ACHN (cell line): ENCODE data around the gene BCL6.

Experiments
- DNase-seq: peaks from one replicate; pipeline ENCODE4 v3.0.0-alpha.2; 2015
- in situ Hi-C: cut with HindIII; loops from 2 replicates; pipeline ENCODE4 v1.10.0; 2017; ENCODE audit warnings: low sequenced_read_pairs, low pct_ligation_motif_present, low pct_unique_long_range_greater_than_20kb

BCL6 gene

DNA sequence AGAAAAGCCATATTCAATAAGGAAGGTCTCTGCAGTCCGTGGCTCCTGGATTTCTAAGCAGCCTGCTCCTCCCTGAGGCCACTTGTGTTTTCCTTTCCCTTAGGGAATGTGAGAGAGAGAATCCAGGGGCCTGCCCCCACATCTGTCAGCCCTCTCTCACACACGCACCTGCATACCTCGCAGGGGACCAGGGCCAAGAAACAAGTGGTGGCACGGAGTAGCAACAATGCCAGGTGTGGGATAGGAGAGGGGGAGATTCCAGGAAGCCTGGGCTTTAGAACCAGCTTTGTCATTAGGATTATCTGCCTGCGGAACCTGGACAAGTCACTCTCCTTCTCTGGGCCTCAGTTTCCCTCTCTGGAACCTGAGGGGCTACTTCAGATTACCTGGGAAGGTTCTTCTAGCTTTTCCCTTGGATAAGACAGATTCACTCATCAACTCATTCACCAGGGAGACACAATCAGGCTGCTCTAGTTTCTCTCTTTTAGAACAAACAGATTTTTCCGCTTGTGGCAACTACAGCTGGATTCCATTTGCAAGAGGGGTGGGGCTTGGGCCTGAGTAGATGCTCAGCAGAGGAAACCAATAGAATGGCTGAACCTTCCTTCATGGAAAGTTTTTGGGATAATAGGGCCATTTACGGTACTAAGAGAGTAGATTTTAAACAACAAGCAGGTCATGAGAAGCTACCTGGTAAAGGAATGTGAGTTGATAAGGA is 19.5 kb downstream of the BCL6 start:
- in situ Hi-C loops = no loop called here
- no peak for DNase-seq

DNA sequence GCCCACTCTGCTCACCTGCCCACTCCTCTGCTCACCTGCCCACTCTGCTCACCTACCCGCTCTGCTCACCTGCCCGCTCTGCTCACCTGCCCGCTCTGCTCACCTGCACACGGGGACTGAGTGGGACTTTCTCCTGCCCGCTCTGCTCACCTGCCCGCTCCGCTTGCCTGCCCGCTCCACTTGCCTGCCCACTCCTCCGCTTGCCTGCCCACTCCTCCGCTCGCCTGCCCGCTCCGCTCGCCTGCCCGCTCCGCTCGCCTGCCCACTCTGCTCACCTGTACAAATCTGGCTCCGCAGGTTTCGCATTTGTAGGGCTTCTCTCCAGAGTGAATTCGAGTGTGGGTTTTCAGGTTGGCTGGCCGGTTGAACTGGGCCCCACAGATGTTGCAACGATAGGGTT is 20.0 kb downstream of the BCL6 start:
- no peak for DNase-seq
- in situ Hi-C loops = no loop called here

DNA sequence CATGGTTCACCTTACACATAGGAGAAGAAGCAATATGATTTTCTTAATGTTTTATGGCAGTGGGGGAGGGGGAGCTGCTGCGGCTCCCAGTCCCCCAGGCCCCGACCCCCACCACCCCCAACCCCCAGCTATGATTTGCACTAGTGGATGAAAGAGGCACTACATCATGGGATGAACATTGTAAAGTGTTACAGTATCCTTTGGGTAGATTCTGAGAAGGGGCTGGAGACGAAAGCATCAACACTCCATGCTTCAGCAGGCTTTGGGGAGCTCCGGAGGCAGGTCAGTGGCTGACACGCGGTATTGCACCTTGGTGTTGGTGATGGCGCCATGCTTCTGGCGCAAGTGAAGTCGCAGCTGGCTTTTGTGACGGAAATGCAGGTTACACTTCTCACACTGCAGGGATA is 23.1 kb downstream of the BCL6 start:
- in situ Hi-C loops = no loop called here
- DNase-seq = no peak

DNA sequence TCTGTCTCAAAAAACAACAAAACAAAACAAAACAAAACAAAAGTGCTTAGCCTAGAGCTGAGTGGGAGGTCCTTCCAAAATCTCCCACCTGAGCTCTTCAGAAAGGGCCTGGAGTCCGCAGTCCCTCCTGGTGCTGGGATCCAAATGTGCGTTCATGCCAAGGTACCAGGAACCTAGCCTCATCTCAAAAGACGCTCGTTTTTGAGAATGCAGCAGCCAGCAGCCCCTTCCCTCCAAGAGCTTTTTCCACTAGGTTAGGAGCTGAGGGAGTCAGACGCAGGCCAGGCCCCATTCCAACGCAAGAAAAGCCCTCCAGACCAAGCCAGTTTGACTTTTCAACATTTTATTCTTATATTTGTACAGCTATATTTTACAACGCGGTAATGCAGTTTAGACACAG is 24.2 kb downstream of the BCL6 start:
- no peak for DNase-seq
- in situ Hi-C loops = no loop called here

DNA sequence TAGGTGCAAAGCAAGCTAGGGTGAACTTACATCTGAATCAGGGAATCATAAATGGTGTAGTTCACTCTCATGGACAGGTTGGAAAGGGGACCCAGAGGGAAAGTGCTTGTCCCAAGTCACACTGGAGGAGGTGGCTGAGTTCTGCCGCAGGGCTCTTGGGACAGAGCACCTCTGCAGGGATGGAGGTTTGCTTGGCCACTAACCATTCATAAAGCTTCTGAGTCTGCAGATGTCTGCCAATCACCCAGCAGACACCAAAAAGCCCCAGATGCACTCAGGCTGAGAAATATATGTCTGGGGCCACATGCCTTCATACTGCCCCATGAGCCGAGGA is 25.0 kb downstream of the BCL6 start:
- in situ Hi-C loops = no loop called here
- no peak for DNase-seq

DNA sequence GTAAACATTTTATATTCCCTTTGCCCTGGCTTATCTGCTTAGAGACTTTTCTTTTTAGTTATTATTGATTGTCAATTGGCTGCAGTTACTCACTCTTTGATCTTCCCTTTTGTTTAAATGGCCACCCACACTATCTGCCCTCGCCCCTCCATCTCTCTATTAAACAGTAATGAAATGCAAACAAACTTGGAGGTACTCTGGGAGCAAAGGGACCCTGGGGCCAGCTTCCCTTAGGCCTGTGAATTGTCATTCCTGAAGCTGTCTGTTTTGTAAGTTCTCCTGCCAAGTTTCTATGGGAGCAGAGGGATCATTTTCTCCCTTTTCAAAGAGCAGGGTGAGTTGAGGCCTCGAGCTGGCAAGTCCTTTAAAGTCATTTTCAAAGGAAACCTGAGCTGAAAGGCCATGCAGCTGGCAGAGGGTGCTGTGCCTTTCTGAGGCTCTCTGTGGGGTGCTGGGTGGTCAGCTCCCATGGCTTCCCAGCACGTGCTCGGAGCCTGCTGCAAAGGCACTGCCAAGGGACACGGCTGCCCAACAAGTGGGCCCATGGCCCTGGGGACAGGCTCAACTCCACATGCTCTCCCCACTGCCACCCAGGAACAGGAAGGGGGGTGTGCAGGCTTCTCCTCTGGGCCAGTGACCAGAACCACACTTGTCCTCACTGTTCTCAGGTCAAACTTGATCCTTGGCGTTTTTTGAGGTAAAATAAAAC is 25.5 kb downstream of the BCL6 start:
- in situ Hi-C loops = no loop called here
- DNase-seq = no peak

DNA sequence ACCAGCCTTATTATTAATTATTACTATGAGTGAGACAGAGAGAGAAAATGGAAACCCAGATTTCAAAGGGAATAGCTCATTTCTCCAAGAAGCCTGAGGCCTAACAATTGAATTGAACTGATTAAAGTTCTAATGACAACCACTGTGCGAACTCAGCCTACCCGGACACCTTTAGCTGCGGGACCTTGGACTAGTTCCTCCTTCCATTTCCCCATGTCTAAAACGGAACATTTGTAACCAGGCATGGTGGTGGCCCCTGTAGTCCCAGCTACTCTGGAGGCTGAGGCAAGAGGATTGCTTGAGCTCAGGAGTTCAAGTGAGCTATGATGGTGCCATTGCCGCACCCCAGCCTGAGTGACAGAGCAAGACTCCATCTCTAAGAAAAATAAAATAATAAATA is 26.5 kb downstream of the BCL6 start:
- in situ Hi-C loops = no loop called here
- DNase-seq = no peak

DNA sequence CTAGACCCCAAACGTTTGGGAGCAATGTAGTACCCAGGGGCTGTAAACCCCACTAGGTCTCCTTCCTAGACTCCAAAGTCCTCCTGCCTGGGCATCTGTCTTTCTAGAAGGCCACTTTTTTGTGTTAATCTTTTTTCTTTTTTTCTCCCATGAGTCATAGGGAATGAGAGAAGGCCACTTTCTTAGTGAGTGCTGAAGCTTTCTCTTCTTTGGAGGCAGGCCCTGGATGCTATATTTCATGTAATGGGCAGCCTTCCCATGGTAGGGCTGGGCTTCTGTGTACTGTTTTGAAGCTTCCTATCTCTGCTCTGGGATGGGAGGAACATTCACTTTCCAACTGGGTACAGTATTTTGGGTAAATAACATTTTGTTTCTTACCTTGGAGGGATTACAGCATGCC is 27.7 kb downstream of the BCL6 start:
- no peak for DNase-seq
- in situ Hi-C loops = no loop called here

DNA sequence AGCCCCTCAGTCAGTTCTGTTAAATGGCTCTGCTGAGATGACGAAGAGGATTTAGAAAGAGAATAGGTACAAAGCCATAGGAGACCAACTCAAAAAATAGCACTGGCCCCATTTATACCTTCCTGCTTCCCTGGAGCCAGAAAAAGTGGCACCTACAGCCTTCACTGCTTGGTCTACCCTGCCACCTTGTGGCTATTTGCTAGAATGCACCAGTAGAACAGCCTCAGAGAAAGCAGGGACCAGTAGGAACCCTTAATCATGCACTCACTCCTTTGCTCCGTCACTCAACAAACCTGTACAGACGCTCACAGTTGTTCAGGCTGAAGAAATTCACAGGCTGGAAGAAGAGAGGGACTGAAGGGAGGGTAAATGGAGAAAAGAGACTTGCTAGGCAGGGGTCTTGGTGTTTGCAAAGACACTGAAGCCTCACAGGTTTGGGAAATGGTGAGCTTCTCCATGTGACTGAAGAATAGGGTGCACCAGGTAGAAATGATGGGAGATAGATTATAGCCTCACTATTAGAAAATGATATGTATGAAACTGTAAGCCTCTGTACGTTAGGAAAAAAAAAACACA is 30.8 kb downstream of the BCL6 start:
- DNase-seq = peak; percentile 73
- in situ Hi-C loops = no loop called here

DNA sequence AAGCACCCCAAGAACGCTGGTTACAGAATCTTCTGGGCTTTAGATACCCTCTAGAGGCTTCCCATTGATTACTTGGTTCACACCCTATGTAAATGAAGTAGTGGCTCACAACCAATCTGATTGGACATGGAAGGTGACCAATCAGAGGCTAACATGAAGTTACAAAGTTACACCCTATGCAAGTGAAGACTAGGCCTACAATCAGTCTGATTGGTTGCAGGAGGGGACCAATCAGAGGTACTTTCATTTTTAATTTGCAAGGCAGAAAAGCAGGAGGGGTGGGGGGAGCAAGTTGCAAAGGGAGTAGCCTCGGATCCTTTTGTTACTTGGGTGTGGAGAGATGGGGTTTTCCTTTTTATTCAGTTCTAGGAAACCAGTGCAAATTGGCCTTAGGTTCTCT is 31.8 kb downstream of the BCL6 start:
- in situ Hi-C loops = no loop called here
- DNase-seq = peak; percentile 54

DNA sequence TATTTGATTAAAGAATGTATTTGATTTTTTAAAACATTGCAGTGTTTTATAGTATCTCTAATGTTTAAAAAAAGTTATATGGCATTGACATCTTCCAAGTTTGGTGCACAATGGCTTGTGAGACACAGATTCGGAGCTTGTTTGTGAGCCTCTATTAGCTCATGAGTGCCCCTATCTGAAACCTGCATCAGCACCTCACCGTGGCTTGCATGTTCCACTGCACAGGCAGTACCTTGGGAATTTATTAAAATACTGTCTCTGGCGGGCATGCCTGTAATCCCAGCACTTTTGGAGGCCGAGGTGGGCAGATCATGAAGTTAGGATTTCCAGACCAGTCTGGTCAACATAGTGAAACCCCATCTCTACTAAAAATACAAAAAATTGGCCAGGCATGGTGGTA is 36.1 kb downstream of the BCL6 start:
- in situ Hi-C loops = no loop called here
- peak; percentile 26 for DNase-seq

DNA sequence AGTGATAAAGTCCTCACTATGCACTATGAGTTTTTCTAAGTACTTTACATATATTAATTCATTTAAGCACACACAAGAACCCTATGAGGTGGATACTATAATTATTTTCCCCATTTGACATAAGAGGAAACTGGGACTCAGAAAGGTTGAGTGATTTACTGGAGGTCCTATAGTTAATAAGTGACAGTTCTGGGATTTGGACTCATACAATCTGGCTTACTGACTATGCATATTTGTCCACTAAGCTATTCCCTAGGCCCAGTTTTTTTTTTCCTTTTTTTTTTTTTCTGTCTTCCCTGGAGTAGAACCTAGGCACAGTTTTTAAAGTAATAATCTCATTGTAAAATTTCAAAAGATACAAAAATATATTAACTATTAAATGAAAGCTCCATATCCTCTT is 36.6 kb downstream of the BCL6 start:
- in situ Hi-C loops = no loop called here

DNA sequence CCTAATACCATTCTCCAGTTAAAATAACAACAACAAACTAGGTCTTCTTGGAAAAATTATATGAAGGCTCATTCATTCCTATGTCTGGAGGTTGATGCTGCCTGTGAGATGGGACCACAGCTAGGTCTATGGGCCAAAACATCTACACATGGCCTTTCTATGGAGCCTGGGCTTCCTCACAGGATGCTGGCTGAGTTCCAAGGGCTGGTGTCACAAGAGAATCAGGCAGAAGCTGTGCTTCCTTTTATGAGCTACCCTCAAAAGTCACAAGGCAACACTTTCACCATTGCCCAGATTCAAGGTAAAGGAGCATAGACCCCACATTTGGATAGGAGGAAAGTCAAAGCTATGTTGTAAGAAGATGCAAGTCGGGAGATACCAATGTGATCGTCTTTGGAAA is 38.3 kb downstream of the BCL6 start:
- no peak for DNase-seq
- in situ Hi-C loops = no loop called here

More for the DNA sequence above, 36.6 kb downstream of the BCL6 start:
- DNase-seq = peak; percentile 5

DNA sequence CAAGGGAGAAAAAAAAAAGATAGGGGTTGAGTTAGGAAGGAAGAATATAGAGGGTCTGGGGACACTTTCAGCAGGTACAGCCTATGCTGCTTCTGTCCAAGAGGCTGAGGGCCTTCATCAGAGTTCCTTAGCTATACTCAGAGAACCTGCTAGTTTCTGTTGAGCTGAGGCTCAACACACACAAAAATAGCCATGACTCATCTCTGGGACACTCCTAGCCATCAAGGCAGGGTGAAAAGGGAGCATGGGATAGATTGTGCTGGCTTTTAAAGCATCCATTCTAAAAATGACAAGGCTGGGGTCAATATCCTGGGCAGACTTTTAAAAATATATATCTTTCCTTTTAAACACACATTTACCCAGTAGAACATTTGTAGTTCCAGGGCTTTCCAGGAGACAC is 40.1 kb downstream of the BCL6 start:
- DNase-seq = no peak
- in situ Hi-C loops = no loop called here

DNA sequence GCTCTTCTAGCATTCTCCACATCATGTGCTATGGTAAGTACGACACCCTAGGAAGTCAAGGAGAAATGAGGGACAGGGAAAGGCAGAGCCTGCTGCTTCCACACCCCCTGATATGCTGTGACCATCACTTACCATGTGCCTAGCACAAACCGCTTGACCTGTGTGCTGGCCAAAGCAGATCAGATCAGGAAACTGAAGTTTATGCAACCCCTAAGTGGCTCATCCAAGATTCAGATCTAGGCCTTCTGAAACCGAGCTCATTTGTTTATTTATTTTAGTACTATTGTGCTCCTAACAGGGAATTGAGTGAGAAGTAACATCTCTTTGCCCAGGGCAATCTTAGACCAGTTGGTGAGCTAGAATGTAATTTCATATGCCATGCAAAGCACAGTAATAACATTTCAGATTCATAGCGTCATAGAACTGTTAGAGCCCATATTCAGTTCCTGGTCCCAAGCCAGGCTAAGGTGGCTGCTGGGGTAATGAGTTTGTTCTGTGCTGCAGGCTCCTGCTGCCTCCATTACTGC is 42.7 kb downstream of the BCL6 start, which contains the start of gene RTP2:
TSS of gene RTP2 (minus strand) at position 51 of the 527 bp plus-strand sequence. CDS start 429 bp downstream, outside the sequence.
- in situ Hi-C loops = no loop called here
- DNase-seq = no peak

DNA sequence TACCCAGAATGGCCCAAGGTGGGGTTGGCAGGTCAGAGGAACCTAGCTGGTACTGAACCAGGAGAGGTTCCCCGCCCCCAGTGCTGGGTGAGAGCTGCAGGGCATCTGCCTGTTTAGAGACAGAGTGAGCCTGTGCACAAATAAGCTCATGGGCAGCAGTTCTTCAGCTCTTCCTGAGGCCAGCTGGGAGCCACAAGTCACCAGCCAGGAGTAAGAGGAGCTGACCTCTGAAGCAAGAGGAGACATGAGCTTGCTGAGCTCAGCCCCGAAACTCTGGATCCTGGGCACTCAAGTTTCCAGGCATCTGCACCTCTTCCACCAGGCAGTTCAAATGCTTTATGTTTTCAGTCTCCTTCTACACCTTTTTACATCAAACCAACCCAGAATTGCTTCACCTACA is 45.0 kb downstream of the BCL6 start:
- no peak for DNase-seq
- in situ Hi-C loops = no loop called here

DNA sequence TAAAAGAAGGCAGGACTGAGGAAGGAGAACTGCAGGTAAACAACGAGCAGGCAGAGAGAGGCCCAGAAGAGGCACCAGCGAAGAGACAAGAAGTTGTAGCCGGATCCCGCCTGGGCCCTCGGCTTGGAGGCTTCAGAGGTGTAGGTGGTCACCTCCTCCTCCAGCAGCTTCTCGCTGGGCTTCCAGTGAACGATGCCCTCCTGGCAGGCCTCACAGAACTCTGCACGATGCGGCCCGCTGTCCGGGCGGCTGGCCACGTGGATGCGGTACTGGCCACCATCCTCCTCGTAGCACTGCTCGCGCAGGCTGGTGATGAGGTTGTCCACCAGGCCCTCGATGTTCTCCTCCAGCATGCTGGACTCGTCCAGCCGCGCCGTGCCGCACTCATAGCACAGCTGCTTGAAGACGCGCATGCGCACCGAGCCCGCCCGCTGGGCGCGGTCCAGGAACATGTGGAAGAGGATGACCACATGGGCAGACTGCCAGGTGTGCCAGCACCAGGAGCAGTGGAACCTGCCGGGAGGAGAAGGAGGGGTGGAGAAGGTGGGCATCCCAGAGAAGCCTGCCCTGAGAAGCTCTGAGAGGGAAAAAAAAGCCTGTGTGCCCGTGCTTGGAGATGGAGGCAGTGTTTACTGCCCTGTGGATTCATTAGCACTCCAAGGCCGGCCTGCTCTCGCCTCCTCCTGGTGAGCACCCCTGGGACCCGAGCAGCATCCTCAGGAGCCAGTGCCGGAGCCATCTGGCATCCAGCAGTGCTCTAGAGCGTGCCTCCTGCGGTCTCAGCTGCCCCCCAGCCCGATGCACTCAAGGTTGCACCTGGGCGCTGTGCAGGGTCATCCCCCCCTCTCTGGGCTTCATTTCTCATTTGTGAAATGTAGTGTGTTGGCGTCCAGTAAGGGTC is 46.5 kb downstream of the BCL6 start:
- DNase-seq = no peak
- in situ Hi-C loops = loop anchor here (25.0 kb wide), 1 partner anchor 386 kb away; no protein-coding TSS in a partner anchor

DNA sequence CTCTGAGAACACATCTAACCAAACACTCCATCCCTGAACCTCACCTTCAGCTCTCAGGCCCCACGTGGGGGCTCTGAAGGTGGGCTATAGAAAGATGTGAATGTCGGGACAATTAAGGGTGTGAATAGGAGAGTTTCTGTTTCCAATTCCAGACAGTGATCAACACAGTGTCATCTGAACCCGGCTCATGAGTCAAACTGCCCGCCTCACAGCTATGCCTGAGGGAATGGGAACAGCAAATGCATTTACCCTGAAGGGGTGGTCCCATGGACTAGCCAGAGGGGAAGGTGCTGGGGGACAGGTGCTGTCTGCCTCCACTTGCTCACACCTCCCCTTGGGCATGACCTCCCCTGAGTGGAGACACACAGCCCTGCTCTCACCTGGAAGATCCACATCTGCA is 49.2 kb downstream of the BCL6 start:
- in situ Hi-C loops = loop anchor here (25.0 kb wide), 1 partner anchor 384 kb away; no protein-coding TSS in a partner anchor

DNA sequence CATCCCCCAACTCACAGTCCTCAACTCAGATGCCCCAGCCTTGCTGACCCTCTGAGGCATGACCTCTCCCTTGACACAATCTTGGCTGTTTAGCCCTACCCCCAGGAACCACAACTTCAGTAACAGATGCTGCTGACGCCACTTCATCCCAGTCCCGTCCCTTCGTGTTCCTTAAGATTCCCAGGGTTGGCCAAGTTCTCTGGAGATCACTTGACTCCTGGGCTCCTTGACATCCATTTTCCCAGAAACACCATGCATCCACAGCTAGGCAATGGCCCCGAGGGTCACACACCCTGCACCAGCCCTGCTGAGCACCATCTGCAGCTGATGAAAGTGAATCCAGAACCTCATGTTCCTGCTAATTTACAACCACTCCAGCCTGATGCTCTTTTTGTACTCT is 49.8 kb downstream of the BCL6 start:
- in situ Hi-C loops = loop anchor here (25.0 kb wide), 1 partner anchor 383 kb away; no protein-coding TSS in a partner anchor
- no peak for DNase-seq

More for the DNA sequence above, 49.2 kb downstream of the BCL6 start:
- no peak for DNase-seq
